Umbilical cord (tissue), 2 donors: Measurements from ENCODE around the gene HPD. TPM values are rescaled to one million over a fixed set of nuclear protein-coding genes. Genes with fewer than 3 reads are reported as not detected.
"Not testable (repeated sequence)": the region's sequence is repeated elsewhere in the genome, so short reads cannot be mapped to it uniquely, and the experiment has no call there.

Experiments used
- DNase-seq: peaks from one replicate; pipeline ENCODE4 v3.0.0-alpha.2; 2015; ENCODE audit warnings: low spot score
- total RNA-seq: library from RNA; depleted of rRNA; stranded (reverse); fragments of >200 nt; gene quantifications from one replicate; pipeline ENCODE4 v1.2.3, GENCODE V29; 2014; ENCODE audit warnings: low replicate concordance; ENCODE audit not compliant: insufficient read depth

HPD gene
- total RNA-seq = not detected

- DNase-seq = peak; percentile 83
Measured at GRCh38 chr12:121858662-121859572, at the start of gene HPD. Gene HPD, minus strand, starts transcription at chr12:121858859. Its CDS starts 36 bp downstream, at chr12:121858823.

- peak; percentile 54 for DNase-seq
Measured at GRCh38 chr12:121905746-121906145, 47.1 kb upstream of the HPD start.

GRCh38 chr12:121903202-121903601 is 44.5 kb upstream of the HPD start:
- no peak for DNase-seq

GRCh38 chr12:121899590-121899989 is 40.9 kb upstream of the HPD start:
- DNase-seq = no peak

- no peak for DNase-seq
Measured at GRCh38 chr12:121898287-121898686, 39.6 kb upstream of the HPD start.

GRCh38 chr12:121894633-121895032 is 36.0 kb upstream of the HPD start:
- DNase-seq = peak; percentile 32

- peak; percentile 34 for DNase-seq
Measured at GRCh38 chr12:121893961-121894460, 35.4 kb upstream of the HPD start.

GRCh38 chr12:121892673-121893561 is 34.3 kb upstream of the HPD start:
- DNase-seq = no peak

GRCh38 chr12:121889661-121890060 is 31.0 kb upstream of the HPD start:
- not testable (repeated sequence) for DNase-seq

- DNase-seq = no peak
Measured at GRCh38 chr12:121889274-121889624, 30.6 kb upstream of the HPD start.

GRCh38 chr12:121888478-121889273 is 30.0 kb upstream of the HPD start, which contains the start of gene PSMD9:
Gene PSMD9, plus strand, starts transcription at chr12:121888790. Its CDS starts 67 bp downstream, at chr12:121888857.
- DNase-seq = peak; percentile 98

- no peak for DNase-seq
Measured at GRCh38 chr12:121888083-121888477, 29.4 kb upstream of the HPD start.

- DNase-seq = not testable (repeated sequence)
Measured at GRCh38 chr12:121885129-121885528, 26.5 kb upstream of the HPD start.

- DNase-seq = no peak
Measured at GRCh38 chr12:121883315-121883660, 24.6 kb upstream of the HPD start.

- DNase-seq = not testable (repeated sequence)
Measured at GRCh38 chr12:121876080-121876447, 17.4 kb upstream of the HPD start.

- no peak for DNase-seq
Measured at GRCh38 chr12:121875582-121875981, 16.9 kb upstream of the HPD start.

- DNase-seq = no peak
Measured at GRCh38 chr12:121874071-121874470, 15.4 kb upstream of the HPD start.

- DNase-seq = no peak
Measured at GRCh38 chr12:121873216-121873569, 14.5 kb upstream of the HPD start.

GRCh38 chr12:121872546-121873215 is 14.0 kb upstream of the HPD start:
- DNase-seq = peak; percentile 99

- no peak for DNase-seq
Measured at GRCh38 chr12:121871467-121871866, 12.8 kb upstream of the HPD start.

- DNase-seq = not testable (repeated sequence)
Measured at GRCh38 chr12:121869229-121869628, 10.6 kb upstream of the HPD start.
